ENCODE data around the gene UVRAG.

The UVRAG gene

GRCh38 chr11:75778962-75779361 lies 36.0 kb upstream of the UVRAG start (continued):
- TF ChIP-seq, protein P1, sequence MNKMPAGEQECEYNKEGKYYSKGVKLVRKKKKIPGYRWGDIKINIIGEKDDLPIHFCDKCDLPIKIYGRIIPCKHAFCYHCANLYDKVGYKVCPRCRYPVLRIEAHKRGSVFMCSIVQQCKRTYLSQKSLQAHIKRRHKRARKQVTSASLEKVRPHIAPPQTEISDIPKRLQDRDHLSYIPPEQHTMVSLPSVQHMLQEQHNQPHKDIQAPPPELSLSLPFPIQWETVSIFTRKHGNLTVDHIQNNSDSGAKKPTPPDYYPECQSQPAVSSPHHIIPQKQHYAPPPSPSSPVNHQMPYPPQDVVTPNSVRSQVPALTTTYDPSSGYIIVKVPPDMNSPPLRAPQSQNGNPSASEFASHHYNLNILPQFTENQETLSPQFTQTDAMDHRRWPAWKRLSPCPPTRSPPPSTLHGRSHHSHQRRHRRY (tag by site-specific recombination; IDR thresholded peaks at IDR 0.05) = no peak
- no peak for TF ChIP-seq ZNF658 (tag by site-specific recombination; IDR thresholded peaks at IDR 0.05)
- TF ChIP-seq ZNF623 (tag by site-specific recombination; IDR thresholded peaks at IDR 0.05) = no peak
- no peak for TF ChIP-seq ZNF629 (tag by site-specific recombination; IDR thresholded peaks at IDR 0.05)

GRCh38 chr11:75779960-75780359 lies 35.0 kb upstream of the UVRAG start:
- Histone ChIP-seq H3K4me3 (ENCODE audit: low read depth, low read length) (no peak overlapping the region), H3K36me3 (ENCODE audit: control insufficient read depth in 2 of 2, insufficient read depth in 1 of 2, low read length in 2 of 2) (no peaks in the 10 kb centered on the region), H3K4me1 (ENCODE audit: control insufficient read depth, insufficient read depth, low read length) (no peaks in the 10 kb centered on the region), H3K27ac (ENCODE audit: extremely low read depth, low read depth, low read length) (no peak overlapping the region), H3K9me3 (ENCODE audit: control insufficient read depth, insufficient read depth, low read depth, low read length) (no peaks in the 10 kb centered on the region)
- no peak for TF ChIP-seq ZNF596 (tag by site-specific recombination; IDR thresholded peaks at IDR 0.05)
- no peak for TF ChIP-seq ZNF169 (tag by site-specific recombination; IDR thresholded peaks at IDR 0.05)
- TF ChIP-seq KLF1 (tag by site-specific recombination; IDR thresholded peaks at IDR 0.05) = no peak
- TF ChIP-seq ZNF16 (tag by site-specific recombination; IDR thresholded peaks at IDR 0.05; ENCODE audit: low read depth) = no peak
- TF ChIP-seq, protein P2, sequence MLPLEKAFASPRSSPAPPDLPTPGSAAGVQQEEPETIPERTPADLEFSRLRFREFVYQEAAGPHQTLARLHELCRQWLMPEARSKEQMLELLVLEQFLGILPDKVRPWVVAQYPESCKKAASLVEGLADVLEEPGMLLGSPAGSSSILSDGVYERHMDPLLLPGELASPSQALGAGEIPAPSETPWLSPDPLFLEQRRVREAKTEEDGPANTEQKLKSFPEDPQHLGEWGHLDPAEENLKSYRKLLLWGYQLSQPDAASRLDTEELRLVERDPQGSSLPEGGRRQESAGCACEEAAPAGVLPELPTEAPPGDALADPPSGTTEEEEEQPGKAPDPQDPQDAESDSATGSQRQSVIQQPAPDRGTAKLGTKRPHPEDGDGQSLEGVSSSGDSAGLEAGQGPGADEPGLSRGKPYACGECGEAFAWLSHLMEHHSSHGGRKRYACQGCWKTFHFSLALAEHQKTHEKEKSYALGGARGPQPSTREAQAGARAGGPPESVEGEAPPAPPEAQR (tag by site-specific recombination; IDR thresholded peaks at IDR 0.05) = no peak
- TF ChIP-seq, protein P3, sequence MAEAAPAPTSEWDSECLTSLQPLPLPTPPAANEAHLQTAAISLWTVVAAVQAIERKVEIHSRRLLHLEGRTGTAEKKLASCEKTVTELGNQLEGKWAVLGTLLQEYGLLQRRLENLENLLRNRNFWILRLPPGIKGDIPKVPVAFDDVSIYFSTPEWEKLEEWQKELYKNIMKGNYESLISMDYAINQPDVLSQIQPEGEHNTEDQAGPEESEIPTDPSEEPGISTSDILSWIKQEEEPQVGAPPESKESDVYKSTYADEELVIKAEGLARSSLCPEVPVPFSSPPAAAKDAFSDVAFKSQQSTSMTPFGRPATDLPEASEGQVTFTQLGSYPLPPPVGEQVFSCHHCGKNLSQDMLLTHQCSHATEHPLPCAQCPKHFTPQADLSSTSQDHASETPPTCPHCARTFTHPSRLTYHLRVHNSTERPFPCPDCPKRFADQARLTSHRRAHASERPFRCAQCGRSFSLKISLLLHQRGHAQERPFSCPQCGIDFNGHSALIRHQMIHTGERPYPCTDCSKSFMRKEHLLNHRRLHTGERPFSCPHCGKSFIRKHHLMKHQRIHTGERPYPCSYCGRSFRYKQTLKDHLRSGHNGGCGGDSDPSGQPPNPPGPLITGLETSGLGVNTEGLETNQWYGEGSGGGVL (tag by site-specific recombination; IDR thresholded peaks at IDR 0.05) = no peak
- no peak for TF ChIP-seq ZNF701 (tag by site-specific recombination; IDR thresholded peaks at IDR 0.05)
- no peak for TF ChIP-seq INSM2 (tag by site-specific recombination; IDR thresholded peaks at IDR 0.05)
- no peak for TF ChIP-seq HOXD13 (CRISPR knock-in tag; IDR thresholded peaks at IDR 0.05; ENCODE audit: borderline replicate concordance)
- no peak for TF ChIP-seq ZNF791 (tag by site-specific recombination; IDR thresholded peaks at IDR 0.05)
- TF ChIP-seq ZNF23 (tag by site-specific recombination; IDR thresholded peaks at IDR 0.05; ENCODE audit: borderline replicate concordance) = no peak
- no peak for TF ChIP-seq YY2 (tag by site-specific recombination; IDR thresholded peaks at IDR 0.05)
- no peak for TF ChIP-seq ZNF660 (tag by site-specific recombination; IDR thresholded peaks at IDR 0.05)
- ChIA-PET POLR2A (no interaction called here), CTCF (no interaction called here)

GRCh38 chr11:75780888-75781287 lies 34.1 kb upstream of the UVRAG start:
- no peaks in the 10 kb centered on the region for H3K4me1 ChIP-seq (ENCODE audit: control insufficient read depth, insufficient read depth, low read length)
- H3K27ac ChIP-seq (ENCODE audit: extremely low read depth, low read depth, low read length) = no peak overlapping the region
- no peaks in the 10 kb centered on the region for H3K36me3 ChIP-seq (ENCODE audit: control insufficient read depth in 2 of 2, insufficient read depth in 1 of 2, low read length in 2 of 2)
- no peaks in the 10 kb centered on the region for H3K9me3 ChIP-seq (ENCODE audit: control insufficient read depth, insufficient read depth, low read depth, low read length)
- POLR2A ChIA-PET = no interaction called here
- no peak overlapping the region for H3K4me3 ChIP-seq (ENCODE audit: low read depth, low read length)
- CTCF ChIA-PET = interaction anchor here (0.9 kb wide), 1 partner anchor 12 kb away, joined by 4 read pairs; no protein-coding TSS in a partner anchor
- TF ChIP-seq, protein P4, sequence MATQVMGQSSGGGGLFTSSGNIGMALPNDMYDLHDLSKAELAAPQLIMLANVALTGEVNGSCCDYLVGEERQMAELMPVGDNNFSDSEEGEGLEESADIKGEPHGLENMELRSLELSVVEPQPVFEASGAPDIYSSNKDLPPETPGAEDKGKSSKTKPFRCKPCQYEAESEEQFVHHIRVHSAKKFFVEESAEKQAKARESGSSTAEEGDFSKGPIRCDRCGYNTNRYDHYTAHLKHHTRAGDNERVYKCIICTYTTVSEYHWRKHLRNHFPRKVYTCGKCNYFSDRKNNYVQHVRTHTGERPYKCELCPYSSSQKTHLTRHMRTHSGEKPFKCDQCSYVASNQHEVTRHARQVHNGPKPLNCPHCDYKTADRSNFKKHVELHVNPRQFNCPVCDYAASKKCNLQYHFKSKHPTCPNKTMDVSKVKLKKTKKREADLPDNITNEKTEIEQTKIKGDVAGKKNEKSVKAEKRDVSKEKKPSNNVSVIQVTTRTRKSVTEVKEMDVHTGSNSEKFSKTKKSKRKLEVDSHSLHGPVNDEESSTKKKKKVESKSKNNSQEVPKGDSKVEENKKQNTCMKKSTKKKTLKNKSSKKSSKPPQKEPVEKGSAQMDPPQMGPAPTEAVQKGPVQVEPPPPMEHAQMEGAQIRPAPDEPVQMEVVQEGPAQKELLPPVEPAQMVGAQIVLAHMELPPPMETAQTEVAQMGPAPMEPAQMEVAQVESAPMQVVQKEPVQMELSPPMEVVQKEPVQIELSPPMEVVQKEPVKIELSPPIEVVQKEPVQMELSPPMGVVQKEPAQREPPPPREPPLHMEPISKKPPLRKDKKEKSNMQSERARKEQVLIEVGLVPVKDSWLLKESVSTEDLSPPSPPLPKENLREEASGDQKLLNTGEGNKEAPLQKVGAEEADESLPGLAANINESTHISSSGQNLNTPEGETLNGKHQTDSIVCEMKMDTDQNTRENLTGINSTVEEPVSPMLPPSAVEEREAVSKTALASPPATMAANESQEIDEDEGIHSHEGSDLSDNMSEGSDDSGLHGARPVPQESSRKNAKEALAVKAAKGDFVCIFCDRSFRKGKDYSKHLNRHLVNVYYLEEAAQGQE (tag by site-specific recombination; IDR thresholded peaks at IDR 0.05) = no peak
- no peak for TF ChIP-seq ZNF248 (tag by site-specific recombination; IDR thresholded peaks at IDR 0.05)
- TF ChIP-seq ZBTB17 (tag by site-specific recombination; IDR thresholded peaks at IDR 0.05) = no peak
- TF ChIP-seq OSR2 (tag by site-specific recombination; IDR thresholded peaks at IDR 0.05) = no peak
- TF ChIP-seq PRDM1 (tag by site-specific recombination; IDR thresholded peaks at IDR 0.05) = no peak
- no peak for TF ChIP-seq PRDM6 (tag by site-specific recombination; IDR thresholded peaks at IDR 0.05)
- no peak for TF ChIP-seq ZNF621 (tag by site-specific recombination; IDR thresholded peaks at IDR 0.05)

All from HEK293 (cell line).